GM19035 (cell line): ENCODE results near the gene SCN8A.
"Not testable (repeated sequence)": the region's sequence is repeated elsewhere in the genome, so short reads cannot be mapped to it uniquely, and the experiment has no call there.

ENCODE experiments used
- ATAC-seq: cut with Tn5 transposase; IDR thresholded peaks from one replicate; pipeline ENCODE4 v1.9.1; 2021; ENCODE audit not compliant: unreplicated experiment

Gene SCN8A

DNA sequence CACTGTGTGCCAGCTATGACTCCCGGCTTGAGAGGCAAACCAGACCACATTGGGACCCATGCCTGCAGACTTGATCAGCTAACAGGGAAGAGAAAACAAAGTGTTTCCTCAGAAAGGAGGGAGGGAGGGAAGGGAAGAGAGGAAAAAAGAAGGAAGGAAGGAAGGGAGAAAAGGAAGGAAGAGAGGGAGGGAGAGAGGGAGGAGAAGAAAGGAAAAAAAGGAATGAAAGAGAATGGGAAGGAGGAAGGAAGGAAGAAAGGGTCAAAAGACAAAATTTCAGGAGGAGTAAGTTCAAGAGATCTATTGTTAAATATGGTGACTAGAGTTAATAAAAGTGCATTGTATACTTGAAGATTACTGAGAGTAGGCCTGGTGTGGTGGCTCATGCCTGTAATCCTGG lies 238.6 kb downstream of the SCN8A start:
- ATAC-seq: no peak

- not testable (repeated sequence) for ATAC-seq
These were observed 240.8 kb downstream of the SCN8A start for GRCh38 chr12:51831817-51832216.

GRCh38 chr12:51832354-51833107 lies 241.5 kb downstream of the SCN8A start:
- ATAC-seq: no peak

DNA sequence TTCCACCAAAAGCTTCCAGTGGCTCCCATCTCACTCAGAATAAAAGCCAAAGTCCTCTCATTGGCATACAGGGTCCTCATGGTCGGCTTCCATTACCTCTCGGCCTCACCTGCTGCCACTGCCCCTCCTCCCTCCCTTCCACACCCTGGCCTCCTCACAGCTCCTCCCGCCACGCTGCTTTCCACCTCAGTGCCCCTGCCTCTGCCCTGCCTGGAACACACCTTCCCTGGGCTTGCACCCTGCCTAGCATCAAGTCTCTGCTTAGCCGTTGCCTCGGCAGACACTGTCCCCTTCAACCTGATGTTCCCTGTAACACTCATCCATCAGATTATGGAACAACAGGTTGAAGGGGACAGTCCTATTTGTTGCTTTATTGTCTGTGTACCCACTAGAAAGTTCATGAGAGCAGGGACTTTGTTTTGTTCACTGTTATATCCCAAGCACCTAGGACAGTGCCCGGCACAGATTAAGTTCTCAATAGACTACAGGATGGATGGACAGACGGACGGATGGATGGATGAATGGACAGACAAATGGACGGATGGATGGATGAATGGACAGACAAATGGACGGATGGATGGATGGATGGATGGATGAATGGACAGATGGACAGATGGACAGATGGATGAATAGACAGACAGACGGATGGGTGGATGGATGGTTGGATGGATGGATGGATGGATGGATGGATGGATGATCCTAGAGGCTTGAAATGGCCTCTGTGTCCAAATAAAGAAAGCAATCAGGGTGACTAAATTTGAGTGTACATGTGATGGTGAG lies 242.6 kb downstream of the SCN8A start:
- no peak for ATAC-seq

GRCh38 chr12:51834411-51834810 lies 243.4 kb downstream of the SCN8A start:
- ATAC-seq: no peak

- ATAC-seq: no peak
These were observed 245.2 kb downstream of the SCN8A start for GRCh38 chr12:51836041-51836826.

DNA sequence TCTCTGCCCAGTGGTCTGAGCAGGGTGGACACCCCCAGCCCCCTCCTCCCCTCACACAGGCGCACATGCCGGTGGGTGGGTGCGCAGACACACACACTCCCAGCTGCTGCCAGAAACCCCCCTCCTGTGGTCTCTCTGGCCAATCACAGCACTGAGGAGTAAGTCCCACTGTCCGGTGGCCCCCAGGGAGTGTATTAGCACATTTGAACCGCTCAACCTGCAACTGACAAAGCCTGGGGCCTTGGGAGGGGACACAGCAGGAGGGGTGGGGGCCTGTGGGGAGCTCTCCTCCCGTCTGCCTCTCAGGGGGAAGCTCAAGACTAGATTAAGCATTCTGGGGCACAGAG lies 245.8 kb downstream of the SCN8A start:
- ATAC-seq: no peak

DNA sequence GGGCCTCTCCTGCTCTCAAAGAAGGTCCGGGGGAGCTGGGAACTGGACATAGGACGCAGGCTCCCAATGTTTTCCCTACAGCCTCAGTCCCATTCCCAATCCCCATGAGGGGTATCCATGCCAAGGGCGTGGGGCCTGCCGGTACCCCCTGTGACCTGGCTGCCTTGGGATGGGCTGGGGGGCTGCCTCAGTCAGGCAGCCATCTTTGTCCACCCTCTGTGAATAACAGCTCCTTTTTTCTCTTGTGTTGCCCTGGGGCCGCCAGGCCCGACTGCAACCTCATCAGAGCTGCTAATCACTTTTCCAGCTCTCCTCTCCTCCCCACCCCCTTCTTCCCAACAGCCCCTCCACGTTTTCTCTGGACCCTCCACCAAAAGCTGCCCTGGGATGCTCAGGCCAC lies 246.3 kb downstream of the SCN8A start:
- ATAC-seq: no peak

DNA sequence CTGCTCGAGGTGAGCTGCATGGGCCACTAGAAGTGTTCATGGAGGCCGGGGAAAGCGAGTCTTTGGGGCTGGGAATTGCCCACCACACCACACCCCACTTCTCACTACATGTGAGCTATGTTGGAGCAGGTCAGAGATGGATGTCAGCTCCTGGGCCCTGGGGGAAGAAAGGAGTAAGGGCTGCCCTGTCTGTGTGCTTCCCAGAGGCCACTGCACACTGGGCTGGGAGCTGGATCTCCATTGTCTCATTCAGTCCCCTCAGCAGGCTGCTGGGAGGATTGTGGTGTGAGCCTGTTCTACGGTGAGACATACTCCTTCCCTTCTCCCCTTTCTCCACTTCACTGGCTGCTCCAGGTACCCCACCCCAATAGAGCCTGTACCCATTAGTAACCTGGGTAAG lies 247.0 kb downstream of the SCN8A start:
- no peak for ATAC-seq

GRCh38 chr12:51838762-51839161 lies 247.7 kb downstream of the SCN8A start:
- ATAC-seq: no peak

GRCh38 chr12:51839310-51839947 lies 248.4 kb downstream of the SCN8A start:
- ATAC-seq: no peak

DNA sequence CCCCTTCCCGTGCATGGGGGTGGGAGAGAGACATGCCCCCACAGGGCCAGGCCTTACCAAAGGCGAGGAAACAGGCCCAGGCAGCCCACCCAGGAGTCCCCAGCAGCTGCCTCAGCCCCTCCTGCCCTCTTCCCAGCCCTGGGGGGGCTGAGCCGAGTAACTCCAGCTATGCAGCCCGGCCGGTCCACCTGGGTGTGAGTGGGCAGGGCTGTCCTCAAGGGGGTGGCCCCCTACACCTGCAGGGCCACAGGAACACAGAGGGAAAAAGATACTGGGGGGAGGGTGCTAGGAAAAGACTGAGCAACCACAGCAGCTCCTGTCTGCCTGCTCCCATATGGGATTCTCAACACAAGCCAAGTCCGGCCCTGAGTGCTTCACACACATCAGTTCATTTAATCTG lies 249.9 kb downstream of the SCN8A start:
- no peak for ATAC-seq

GRCh38 chr12:51841727-51842126 lies 250.7 kb downstream of the SCN8A start:
- ATAC-seq: no peak

- no peak for ATAC-seq
These were observed 253.8 kb downstream of the SCN8A start for GRCh38 chr12:51844854-51845253.

GRCh38 chr12:51845482-51845881 lies 254.4 kb downstream of the SCN8A start:
- ATAC-seq: no peak

DNA sequence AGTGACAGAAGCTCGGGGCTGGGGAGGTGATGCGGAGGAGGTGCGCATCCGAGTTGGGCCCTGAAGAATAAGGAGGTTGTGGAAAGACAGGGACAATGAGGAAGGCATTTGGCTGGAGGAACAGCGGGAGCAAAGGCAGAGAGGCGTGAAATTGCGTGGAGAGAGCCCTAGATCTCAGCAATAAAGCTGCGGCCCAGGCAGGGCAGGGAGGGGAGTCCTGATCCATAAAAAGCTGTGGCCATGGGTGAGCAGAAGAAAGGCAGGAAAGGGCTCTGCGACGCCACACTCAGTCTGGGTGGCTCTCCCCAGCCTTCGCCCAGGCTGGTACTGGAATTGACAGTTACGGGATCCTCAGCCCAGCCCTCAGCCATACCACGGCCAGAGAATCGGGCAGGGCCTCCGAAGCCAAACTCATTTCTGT lies 255.2 kb downstream of the SCN8A start:
- no peak for ATAC-seq

- no peak for ATAC-seq
These were observed 256.0 kb downstream of the SCN8A start for GRCh38 chr12:51846911-51847642.

DNA sequence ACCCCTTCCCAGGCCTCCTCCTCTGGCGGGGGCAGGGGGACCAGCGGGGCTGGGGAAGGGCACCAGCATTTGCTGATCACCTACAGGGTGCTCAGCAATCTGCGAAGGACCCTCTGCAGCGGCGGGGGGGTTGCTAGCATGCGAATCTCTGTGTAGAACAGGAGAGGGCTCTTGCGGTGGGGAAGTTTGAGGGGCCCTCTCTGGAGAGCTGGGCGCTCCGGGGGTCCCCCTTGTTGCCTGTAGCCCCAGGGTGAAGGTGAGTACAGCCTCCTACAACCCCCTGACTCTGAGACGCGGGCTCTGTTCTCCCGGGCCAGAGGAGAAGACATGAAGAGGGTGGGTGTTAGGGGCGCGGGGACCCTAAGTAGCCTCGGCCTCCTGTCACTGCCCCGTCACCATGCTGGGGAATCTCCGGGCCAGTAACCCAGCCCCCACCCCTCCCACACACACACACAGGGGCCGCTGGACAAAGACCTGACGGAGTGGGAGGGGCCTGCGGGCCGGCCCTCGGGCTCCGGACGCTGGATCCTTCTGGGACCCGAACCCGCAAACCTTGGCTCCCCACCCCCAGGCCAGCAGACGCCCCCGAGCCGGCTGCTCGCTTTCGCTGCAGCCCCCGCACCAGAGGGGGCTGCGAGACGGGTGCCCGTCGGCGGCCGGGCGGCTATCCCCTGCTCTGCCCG lies 256.8 kb downstream of the SCN8A start:
- no peak for ATAC-seq

DNA sequence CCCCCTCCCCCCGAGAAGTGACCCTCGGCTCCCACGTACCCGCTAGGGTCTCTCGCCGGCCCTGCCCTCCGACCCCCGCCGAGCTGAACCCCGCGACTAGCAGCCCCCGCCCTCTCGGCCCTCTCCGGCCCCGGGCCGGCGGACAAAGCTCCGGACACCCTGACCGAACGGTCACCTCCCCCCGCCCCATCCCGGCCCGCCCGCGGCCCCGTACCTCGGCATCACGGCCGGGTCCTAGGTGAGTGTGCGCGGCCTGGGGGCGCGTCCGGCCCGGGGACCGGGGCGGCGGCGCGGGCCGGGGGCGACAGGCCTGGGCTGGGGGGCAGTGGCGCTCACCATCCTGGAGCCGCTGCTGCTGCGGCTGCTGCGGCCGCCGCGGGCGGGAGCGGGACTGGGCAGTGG lies 257.3 kb downstream of the SCN8A start, which contains the start of gene FIGNL2:
Gene FIGNL2 (minus strand): TSS at position 393 of the 402 bp plus-strand sequence. CDS start 26,305 bp downstream, outside the sequence.
- no peak for ATAC-seq
